Activated CD4-positive, alpha-beta T cell treated with anti-CD3 and anti-CD28 coated beads, Interleukin-2, Interleukin-6, amounts not matched to agents 100 ng/mL and 50 ng/mL, durations not matched to agents 16 hours and 8 hours (primary cell): ENCODE measurements around the gene HIVEP1.

Source experiments
- DNase-seq: peaks from one replicate; pipeline ENCODE4 v3.0.0-alpha.2; 2020

The HIVEP1 gene

DNA sequence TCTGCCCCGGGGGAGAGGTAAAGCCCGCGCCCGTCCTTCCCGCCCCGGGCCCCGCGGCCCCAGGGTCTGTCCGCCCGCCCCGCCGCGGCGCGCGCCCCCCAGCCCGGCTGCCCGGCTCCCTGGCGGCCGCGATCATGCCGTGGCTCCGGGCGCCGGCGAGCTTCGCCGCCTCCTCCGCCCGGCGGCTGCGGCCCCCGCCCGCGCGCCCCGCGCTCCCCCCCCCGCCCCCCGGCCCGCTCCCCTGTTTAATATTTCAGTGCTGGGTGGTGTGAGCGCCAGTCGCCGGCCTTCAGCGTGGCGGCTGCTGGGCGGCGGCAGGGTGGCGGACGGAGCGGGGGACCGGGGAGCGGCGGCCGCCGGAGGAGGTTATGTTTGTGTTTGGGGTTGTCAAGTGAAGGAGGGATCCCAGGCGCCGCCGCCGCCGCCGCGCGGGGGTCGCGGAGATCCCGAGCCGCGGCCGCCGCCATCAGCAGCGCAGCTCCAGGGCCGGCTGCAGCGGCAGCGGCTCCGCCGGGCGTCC lies at the start of gene HIVEP1:
Gene HIVEP1 (plus strand): TSS at position 275 of the 520 bp plus-strand sequence. CDS start 3,317 bp downstream, outside the sequence.
- DNase-seq = no peak

DNA sequence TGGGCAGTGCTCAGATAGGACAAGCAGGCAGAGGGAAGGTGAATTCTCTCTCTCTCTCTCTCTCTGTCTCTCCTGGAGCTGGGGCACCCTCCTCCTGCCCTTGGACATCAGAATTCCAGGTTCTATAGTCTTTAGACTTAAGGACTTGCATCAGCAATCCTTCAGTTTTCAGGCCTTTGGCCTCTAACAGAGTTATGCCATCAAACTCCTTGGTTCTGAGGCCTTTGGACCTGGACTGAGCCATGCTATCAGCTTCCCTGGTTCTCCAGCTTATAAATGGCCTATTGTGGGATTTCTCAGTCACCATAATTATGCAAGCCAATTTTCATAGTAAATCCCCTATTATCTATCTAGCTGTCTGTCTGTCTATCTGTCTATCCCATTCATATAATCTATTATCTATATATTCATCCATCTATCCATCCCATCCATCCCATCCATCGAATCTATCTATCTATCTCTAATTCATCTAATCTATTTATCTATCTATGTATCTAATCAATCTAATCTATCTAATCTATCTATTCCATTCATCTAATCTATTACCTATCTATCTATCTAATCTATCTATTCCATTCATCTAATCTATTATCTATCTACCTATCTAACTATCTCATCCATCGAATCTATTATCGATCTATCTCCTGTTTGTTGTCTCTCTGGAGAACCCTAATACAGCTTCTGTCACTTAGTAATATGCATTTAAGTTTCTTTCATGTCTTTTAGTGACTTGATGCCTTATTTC lies 48.2 kb upstream of the HIVEP1 start:
- no peak for DNase-seq

GRCh38 chr6:11964729-11965335 lies 47.3 kb upstream of the HIVEP1 start:
- no peak for DNase-seq

- no peak for DNase-seq
Measured at GRCh38 chr6:11965499-11965898, 46.6 kb upstream of the HIVEP1 start.

- no peak for DNase-seq
Measured at GRCh38 chr6:11968241-11968806, 43.8 kb upstream of the HIVEP1 start.

DNA sequence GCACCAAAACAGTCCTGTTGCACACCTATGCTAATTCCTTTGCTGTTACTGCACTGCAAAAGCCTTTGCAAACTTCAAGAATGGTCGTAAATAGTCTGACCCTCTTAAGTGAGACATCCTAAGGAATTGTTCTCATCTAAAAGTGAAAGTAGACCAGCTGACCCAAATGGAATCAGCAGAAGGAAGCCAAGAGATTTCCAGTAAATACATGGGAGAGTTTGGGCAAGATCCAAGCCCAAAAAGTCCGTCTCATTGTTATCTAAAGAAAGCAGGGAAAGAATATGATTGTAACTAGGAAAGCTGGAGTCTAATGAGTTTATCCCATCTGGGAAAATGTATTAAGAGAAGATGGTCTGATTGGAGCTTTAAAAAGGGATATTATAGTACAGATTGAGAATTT lies 43.0 kb upstream of the HIVEP1 start:
- no peak for DNase-seq

DNA sequence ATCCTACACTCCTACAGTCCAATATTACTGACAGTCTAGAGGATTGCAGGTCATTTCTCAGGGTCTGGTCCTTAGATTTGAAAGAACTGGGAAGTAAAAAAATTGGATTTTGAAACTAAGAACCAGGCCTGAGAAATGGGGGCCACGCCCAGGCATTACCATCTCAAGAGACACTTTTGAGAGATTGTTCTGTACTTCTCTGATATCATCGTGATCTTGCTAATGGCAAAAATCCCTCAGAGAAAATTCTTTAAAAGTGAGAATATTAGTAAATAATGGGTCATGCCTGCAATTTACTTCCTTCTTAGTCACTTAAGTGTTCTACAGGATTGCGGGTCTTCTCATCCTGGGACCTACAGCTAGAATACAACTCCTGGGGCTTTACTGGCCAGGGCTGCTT lies 42.0 kb upstream of the HIVEP1 start:
- no peak for DNase-seq

- DNase-seq = no peak
Measured at GRCh38 chr6:11971154-11971553, 41.0 kb upstream of the HIVEP1 start.

DNA sequence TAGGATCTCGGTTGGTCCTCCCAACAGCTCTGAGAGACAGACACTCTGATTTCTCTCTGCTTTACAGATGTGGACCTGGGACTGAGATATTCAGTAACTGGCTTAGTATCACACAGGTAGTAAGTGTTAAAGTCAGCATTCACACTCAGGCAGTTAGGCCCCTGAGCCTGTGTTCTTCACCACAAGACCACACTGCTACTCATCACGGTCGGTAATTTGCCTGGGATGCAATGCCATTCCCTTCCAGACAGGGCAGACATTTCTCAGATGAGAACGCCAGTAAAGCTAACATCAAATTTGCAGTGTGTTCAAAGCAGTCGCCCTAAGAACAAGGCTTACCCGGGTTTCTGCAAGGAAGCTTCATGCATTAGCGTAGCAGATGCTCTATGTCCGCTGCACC lies 39.8 kb upstream of the HIVEP1 start:
- no peak for DNase-seq

- DNase-seq = no peak
Measured at GRCh38 chr6:11972806-11973205, 39.3 kb upstream of the HIVEP1 start.

DNA sequence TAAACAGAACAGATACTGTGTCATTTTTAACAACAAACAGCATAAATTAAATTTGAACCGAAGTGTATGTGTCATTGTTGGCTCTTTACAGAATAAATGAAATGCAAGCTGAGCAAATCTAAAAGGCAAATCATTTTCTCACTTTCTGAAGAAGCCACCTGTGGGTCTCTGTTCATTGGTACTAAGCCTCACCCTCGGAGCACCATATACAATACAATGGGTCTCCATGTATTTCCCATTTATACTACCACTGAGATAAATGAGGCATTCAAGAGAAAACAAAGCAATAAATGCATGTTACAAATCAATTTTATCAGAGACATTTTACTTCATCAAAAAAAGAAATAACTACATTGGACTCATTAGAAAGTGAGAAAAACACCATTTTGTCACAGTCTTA lies 38.9 kb upstream of the HIVEP1 start:
- no peak for DNase-seq

DNA sequence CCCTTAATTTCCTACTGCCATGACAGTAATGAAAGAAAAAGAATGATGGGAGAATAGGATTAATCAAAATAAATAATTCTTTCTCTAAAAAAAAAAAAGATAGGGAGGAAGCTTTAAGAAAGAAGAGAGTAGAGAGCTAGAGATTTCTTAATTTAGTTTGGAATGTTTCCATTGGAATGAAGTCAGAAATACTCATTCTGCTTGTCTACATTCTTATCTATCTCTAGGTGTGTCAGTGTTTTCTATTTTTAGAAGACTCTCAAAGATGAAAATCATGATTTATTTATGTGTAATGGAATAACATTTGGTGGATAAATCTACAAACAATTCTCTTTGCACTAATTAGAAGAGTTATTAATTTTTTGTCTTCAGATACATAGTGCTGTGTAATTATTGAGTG lies 38.0 kb upstream of the HIVEP1 start:
- no peak for DNase-seq

DNA sequence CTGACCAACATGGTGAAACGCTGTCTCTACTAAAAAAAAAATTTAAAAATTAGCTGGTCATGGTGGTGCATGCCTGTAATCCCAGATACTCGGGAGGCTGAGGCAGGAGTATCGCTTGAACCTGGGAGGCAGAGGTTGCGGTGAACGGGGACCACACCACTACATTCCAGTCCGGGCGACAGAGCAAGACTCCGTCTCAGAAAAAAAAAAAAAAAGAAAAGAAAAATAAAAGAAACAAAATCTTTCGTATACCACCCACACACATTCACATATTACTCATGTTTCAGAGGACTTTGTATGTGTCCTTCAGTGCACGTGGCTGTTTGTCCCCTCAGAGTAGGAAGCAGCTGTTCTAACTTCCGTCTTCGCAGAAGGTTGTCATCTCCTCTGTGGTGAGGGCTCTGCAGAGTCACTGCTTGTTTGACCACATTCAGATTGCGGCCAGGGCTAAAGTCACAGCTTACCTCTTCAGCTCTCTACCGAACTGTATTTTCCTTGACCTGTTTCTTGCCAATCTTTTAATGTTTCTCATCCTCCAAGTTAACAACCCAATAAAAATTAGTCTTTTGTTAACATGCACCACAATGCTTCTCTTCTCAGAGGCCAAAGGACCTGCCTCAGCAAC lies 36.6 kb upstream of the HIVEP1 start:
- peak; percentile 49 for DNase-seq

- no peak for DNase-seq
Measured at GRCh38 chr6:11976489-11976888, 35.6 kb upstream of the HIVEP1 start.

- DNase-seq = no peak
Measured at GRCh38 chr6:11977193-11977592, 34.9 kb upstream of the HIVEP1 start.

DNA sequence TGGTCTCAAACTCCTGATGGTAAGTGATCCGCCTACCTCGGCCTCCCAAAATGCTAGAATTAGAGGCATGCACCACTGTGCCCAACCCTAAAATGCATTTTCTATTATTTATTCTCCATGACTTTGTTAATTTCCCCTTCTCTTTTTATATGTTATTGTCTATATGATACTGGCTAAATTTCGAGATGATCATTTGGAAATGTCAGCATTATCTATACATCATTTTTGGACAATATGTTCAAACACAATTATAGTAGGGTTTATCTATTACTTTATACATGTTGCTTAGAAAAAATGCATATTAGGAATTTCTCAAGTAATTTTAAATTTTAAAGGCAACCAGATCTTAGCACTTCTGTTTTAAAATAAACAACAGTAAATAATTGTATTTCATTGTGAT lies 34.4 kb upstream of the HIVEP1 start:
- no peak for DNase-seq

GRCh38 chr6:11978169-11978987 lies 33.7 kb upstream of the HIVEP1 start:
- DNase-seq = no peak

DNA sequence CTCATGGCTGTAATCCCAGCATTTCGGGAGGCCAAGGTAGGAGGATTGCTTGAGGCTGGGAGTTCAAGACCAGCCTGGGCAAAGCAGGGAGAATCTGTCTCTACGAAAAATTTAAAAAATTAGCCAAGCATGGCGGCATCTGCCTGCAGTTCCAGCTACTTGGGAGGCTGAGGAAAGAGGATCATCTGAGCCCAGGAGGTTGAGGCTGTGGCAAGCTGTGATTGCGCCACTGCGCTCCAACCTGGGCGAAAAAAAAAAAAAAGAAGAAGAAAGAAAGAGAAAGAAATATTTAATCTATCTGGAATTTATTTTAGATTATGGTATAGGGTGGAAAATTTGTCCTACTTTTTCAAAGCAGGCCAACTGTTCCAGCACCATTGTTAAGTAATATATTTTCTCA lies 32.2 kb upstream of the HIVEP1 start:
- DNase-seq = no peak

- no peak for DNase-seq
Measured at GRCh38 chr6:11983306-11983705, 28.8 kb upstream of the HIVEP1 start.

- DNase-seq = no peak
Measured at GRCh38 chr6:11987386-11987785, 24.7 kb upstream of the HIVEP1 start.

- DNase-seq = no peak
Measured at GRCh38 chr6:11989386-11989785, 22.7 kb upstream of the HIVEP1 start.

- DNase-seq = no peak
Measured at GRCh38 chr6:11992086-11992485, 20.0 kb upstream of the HIVEP1 start.
